Right kidney (tissue), 1 donor: ENCODE results near the gene FIBCD1.

Source experiments
- DNase-seq: peaks from one replicate; pipeline ENCODE4 v3.0.0-alpha.2; 2016

FIBCD1 gene

DNA sequence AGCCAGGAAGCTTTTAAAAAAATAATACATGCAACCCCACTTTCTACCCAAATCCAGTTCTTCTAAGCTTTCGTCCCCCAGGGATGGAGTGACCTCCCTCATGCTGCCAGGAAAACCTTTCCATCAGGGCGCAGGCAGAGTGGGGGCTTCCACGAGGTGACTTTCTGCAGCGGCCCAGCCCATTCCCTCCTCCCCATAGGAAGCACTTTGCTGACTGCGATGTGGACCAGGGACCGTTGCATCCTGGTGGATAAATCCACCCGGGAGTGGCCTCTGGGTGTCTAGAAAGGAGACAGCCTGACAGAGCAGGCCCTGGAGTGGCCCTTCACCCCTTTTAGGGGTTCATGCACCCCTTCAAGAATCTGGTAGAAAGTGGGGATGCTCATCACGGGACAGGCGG lies 44.0 kb downstream of the FIBCD1 start:
- DNase-seq: no peak

DNA sequence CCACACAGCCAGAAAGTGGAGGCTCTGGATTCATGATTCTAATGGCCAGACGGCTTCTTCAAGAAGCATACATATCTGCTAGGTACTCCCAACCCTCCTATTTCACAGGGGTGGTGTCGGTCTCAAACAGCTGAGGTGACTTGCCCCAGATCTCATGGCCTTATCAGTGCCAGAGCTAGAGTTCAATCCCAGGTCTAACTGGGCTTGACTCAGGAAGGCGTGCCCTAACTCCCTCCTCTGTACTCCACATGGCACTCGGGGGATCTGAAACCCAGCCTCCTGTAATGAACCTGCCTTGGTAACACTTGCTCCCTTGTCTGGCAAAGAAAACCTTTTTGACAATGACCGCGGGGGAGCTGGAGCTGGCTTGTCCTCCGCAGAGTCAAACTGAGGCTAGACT lies 44.5 kb downstream of the FIBCD1 start:
- DNase-seq: no peak

DNA sequence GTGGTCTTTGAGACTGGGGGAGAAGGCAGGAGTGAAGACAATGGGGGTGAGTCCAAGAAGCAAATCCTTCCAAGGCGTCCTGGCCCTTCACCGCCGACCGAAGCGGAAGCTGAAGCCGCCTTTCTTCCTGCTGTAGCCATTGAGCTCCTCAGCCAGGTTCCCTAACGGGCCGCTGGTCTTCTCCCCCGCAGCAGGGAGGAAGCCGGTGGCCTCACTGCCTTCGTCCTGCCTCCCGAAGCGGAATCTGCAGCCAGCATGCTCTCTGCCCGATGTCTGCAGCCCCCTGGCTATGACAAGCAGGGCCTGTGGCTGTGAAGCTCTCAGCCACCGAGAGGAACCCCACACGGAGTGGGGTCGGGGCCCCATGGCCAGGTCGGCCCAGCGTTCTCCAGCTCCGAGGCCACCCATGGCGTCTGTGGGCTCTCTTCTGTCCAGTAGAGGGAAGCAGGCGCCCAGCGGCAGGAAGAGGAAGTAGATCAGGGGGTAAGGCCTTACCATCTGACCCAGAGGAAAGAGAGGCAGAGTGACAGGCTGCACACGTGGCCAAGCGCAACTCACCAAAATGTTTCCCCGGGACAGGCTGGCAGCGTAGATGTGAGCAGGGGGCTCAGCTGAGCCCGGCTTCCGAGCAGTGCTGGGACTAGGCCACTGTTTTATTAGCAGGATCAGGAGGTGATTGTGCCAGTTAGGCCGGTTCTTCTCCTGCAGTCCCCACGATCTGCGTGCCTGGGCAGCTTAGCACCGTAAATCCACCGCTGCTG lies 45.5 kb downstream of the FIBCD1 start:
- no peak for DNase-seq

DNA sequence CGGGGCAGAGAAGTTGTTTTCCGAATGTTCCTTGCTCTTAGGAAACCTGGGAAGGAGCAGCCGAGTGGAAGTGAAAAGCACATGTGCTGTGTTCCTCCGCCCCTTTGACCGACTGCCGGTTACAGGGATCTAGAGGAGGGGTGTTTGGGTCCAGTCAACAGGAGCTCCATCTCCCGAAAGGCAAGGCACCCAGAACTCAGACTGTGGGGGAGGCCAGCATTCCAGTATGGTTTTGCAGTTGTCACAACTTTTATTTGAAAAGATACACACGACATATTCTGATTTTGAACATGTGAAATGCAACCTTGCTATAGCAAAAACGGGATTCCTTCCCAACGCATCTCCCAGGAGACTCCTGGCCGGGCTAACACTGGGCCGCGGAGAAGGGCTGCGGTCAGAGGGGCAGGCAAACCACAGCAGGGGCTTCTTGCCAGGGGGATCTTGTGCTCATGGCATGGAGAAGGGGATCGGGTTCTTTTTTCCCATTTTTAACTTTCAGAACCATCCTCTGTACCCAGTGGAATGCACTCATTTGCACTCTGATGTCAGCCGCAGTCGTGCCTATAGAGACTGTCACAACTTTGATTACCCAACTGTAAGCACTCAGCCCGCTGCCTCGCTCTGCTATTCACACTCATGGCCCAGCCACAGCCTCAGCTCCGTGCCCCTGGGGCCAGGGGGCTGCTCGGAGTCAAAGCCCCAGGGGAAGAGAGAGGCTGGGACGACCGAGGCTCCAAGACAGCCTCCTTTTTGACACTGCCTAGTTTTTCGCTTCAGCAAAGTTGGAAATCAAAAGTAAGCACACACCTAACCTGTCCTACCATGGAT lies 46.4 kb downstream of the FIBCD1 start:
- DNase-seq: no peak

DNA sequence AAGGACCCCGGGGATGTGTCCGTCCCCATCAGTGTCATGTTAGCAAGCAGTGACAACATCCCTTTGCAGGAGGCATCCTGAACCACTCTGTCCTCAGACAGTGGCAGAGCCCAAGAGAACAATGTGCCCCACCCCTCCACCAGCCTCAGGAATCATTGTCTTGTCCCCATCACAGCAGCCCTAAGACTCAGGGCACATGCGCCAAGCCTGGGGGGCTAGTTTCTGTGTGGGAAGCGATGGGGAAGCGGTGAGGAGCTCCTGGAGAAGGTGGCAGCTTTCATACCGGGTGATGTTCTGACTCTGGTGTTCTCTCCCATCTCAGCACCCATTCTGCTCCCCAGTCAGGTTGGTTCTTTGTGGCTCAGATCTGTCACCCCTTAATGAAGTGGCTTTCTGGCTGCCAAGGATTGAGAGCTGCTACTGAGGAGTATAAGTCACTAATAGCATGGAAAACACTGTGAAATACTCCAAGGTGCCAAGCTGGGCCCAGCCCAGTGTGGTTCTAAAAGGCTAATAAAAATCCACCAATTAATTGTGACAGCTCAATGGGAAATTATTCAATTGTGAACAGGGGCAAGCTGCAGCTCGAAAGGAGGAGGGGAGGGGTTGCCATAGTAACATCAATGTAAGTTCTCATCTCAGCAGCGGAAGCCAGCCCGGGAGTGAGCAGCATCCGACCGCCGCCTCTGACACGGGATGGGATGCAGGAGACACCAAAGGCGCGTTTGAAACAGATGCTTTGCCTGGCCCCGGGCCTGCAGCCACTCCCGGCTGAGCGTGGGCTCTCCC lies 47.2 kb downstream of the FIBCD1 start:
- no peak for DNase-seq

DNA sequence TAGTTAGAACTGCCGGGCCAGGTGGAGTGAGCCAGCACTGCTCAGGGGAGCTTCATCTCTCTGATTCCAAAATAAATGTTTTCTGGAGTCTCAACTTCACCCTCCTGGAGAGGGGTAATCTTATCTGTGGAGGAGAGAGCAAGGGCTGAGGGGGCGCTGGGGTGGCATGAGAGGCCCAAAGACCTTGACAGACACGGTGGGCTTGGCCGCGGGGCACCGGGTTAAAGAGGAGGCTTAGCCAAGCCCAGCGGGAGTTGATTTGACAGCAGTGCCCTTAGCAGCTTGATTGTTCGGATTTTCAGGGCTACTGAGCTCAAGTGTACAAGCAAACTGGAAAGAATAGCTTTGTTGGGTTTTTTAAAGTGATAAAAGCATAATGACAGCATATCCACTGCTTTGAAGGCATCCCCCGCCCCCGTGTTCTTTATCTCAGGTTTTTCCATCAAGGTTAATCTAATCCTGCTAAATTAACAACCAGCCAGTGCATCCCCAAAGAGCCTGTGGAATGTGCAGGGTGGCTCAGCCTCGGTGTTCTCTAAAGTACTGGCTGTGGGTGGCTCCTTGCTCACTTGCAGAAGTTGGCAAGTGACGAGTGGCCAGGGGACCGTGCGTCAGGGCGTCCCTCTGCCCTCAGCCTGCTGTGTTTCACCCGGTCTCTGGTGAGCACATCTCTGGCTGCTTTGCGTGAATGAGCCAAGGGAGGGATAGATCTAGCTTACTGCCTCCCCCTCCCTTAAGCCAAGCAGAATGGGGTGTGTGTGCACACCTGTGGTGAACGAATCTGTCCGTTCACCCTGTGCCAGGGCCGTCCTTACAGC lies 48.0 kb downstream of the FIBCD1 start:
- DNase-seq: no peak

DNA sequence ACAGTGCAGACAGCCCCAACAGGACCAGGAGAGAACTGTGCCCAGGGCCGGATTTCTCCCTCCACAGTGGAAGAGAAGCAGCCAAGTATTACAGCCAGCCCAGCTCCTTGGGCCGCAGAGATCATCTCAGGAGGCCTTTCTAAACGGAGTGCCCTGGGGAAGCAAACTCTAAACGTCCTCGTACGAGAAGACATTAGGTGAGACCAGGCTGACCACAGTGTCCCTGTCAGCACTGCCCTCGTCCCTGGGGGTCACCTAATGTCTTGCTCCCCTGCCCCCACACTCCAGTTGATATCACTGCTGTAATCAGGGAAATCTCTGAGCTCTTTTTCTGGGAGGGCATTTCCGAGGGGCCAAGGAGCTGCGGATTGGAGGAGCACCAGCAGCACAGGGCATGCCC lies 48.9 kb downstream of the FIBCD1 start:
- DNase-seq: no peak

DNA sequence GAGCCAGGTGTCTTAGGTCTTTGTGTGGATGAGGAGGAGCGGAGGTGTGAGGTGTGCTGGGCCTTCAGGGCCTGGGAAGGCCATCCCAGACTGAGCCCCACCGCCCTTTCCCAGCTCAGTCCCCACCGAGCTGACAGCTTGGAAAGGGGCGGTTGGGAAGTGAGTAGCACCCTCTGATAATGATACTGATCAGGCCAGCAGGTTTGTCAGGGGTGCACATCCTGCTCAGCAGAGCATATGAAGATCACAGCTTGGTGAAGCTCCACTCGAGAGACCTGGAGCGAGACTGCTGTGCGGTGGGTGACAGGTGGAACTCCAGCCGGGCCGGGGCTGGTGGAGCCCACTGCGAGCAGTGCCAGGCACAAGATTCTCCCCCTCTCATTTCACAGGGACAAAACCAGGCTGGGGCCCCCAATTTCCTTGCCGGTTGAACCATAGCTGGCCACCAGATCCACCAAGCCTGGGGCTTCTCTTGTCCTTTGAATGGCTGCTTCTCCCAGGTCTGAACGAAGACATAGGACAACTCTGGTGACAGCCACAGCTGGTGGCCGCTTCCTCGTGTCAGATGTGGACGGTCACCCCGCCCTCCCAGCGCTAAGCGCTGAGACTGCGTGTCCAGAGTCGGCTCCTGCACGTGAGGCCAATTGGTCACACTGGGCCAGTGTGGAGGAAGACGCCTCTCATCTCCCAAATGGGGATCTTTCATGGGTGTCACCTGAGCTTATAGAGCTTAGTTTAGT lies 50.7 kb downstream of the FIBCD1 start:
- no peak for DNase-seq

DNA sequence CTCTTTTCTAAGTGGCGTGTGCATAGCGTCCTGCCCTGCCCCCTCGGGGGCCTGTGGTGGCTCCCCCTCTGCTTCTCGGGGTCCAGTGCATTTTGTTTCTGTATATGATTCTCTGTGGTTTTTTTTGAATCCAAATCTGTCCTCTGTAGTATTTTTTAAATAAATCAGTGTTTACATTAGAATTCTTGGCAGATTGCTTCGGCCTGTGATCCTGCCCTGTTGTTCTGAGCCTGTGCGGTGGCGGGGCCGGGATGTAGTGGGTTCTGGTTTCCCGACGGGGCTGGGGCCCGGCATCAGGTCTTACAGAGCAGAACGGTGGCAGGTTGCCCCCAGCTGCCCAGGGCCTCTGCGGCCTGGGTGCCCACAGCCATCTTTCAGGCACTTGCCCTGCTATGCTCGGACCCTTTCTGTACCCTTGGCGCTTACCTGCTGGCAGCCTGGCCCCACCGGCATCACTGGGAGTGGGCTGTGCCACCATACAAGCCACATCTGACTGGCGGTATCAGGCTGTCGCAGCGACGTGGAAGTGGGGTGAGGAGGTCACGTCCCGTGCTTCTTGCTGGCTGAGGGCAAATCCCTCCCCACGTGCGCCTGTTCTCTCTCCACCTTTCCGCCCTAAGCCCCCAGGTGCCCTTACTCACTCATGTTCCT lies 51.4 kb downstream of the FIBCD1 start:
- no peak for DNase-seq

DNA sequence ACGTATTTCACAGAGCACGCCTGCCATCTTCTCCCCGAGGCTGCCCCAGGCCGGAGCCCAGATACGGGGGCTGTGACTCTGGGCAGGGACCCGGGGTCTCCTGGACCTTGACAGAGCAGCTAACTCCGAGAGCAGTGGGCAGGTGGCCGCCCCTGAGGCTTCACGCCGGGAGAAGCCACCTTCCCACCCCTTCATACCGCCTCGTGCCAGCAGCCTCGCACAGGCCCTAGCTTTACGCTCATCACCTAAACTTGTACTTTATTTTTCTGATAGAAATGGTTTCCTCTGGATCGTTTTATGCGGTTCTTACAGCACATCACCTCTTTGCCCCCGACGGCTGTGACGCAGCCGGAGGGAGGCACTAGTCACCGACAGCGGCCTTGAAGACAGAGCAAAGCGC lies 52.1 kb downstream of the FIBCD1 start:
- no peak for DNase-seq

DNA sequence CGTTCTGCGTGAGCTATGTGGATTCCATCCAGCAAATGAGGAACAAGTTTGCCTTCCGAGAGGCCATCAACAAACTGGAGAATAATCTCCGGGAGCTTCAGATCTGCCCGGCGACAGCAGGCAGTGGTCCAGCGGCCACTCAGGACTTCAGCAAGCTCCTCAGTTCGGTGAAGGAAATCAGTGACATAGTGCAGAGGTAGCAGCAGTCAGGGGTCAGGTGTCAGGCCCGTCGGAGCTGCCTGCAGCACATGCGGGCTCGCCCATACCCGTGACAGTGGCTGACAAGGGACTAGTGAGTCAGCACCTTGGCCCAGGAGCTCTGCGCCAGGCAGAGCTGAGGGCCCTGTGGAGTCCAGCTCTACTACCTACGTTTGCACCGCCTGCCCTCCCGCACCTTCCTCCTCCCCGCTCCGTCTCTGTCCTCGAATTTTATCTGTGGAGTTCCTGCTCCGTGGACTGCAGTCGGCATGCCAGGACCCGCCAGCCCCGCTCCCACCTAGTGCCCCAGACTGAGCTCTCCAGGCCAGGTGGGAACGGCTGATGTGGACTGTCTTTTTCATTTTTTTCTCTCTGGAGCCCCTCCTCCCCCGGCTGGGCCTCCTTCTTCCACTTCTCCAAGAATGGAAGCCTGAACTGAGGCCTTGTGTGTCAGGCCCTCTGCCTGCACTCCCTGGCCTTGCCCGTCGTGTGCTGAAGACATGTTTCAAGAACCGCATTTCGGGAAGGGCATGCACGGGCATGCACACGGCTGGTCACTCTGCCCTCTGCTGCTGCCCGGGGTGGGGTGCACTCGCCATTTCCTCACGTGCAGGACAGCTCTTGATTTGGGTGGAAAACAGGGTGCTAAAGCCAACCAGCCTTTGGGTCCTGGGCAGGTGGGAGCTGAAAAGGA lies 53.3 kb downstream of the FIBCD1 start:
- no peak for DNase-seq

DNA sequence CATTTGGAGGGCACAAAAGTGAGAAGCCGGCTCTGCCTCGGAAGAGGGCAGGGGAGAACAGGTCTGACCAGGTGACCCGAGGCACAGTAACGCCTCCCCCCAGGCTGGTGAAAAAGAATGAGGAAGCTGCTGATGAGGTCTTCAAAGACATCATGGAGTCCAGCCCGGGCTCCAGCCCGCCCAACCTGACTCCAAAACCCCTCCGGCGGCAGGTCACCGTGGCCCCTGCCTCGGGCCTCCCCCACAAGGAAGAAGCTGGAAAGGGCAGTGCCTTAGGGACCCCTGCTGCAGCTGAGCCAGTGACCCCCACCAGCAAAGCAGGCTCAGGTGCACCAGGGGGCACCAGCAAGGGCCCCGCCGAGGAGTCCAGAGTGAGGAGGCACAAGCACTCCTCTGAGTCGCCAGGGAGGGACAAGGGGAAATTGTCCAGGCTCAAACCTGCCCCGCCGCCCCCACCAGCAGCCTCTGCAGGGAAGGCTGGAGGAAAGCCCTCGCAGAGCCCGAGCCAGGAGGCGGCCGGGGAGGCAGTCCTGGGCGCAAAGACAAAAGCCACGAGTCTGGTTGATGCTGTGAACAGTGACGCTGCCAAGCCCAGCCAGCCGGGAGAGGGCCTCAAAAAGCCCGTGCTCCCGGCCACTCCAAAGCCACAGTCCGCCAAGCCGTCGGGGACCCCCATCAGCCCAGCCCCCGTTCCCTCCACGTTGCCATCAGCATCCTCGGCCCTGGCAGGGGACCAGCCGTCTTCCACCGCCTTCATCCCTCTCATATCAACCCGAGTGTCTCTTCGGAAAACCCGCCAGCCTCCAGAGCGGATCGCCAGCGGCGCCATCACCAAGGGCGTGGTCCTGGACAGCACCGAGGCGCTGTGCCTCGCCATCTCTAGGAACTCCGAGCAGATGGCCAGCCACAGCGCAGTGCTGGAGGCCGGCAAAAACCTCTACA lies 54.2 kb downstream of the FIBCD1 start:
- no peak for DNase-seq

DNA sequence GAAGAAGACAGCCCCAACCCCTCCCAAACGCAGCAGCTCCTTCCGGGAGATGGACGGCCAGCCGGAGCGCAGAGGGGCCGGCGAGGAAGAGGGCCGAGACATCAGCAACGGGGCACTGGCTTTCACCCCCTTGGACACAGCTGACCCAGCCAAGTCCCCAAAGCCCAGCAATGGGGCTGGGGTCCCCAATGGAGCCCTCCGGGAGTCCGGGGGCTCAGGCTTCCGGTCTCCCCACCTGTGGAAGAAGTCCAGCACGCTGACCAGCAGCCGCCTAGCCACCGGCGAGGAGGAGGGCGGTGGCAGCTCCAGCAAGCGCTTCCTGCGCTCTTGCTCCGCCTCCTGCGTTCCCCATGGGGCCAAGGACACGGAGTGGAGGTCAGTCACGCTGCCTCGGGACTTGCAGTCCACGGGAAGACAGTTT lies 54.9 kb downstream of the FIBCD1 start:
- no peak for DNase-seq

DNA sequence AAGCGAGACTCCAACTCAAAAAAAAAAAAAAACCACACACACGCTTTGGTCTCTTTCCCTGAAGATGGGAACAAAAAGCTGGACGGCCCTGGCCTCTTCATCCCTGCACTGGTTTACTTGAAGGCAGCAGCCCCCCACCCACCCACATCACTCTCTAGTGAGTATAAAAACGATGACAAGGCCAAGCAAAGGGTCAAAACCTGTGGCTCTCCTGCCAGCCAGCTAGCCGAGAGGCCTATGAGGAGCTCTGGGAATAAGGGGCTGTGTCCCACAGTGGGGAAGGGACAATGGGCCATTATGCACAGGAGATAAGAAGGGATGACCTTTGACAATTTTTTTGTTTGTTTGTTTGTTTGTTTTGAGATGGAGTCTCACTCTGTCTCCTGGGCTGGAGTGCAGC lies 55.6 kb downstream of the FIBCD1 start:
- no peak for DNase-seq

DNA sequence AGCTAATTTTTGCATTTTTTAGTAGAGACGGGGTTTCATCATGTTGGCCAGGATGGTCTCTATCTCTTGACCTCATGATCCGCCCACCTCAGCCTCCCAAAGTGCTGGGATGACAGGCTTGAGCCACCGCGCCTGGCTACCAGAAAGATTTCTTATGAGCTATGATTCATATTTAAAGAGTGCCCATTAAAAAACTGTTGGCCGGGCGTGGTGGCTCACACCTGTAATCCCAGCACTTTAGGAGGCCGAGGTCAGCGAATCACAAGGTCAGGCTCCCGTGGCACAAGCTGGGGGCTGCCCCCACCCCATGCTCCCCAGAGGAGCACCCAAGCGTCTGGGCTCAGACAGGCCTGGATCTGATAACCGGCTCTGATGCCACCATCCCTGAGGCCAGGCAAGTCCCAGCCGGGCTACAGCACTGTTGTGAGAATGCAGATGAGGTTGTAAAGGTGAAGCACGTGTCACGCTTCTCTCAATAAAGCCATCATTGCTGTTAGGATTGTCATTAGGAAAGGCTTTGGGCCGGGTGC lies 56.3 kb downstream of the FIBCD1 start:
- no peak for DNase-seq

DNA sequence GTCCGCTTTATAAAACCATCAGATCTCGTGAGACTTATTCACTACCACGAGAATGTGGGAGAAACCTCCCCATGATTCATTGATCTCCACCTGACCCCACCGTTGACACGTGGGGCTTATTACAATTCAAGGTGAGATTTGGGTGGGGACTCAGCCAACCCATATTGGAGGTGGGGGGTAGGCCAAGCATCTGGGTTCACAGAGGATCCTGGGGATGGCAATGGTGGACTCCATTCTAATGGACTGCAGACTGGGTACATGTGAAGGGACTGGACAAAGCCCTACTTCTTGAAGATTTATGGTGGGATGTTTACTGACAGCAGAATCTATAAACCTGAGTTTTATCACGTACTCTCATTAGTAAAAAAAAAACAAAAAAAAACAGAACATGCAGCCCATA lies 57.5 kb downstream of the FIBCD1 start:
- no peak for DNase-seq

DNA sequence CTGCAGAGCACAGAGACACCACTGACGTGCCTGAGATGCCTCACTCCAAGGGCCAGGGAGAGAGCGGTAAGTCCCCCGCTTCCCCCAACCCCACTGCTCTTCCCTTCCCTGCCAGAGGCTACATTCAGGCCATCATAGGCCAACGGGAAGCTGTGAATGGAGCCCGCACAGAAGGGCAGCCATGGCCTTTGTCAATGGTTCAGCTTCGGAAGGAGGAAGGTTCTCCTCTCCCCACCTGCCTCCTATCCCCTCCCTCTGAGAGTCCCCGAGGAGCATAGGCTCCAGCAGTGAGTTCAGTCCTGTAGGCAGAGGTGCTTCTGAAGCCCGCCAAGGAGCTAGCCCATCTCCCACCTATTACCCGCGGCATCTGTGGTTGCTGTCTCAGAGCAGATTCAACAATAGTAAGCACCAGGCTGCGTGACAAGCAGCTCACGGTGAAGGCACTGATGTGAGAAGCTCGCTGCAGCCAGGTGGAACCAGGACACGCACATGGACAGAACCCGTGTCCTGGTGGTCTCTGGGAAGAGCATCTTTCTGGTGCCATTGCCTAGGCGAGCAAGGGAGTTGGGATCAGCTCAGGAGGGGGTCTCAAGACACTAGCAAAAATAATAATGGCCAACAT lies 58.3 kb downstream of the FIBCD1 start:
- DNase-seq: no peak

DNA sequence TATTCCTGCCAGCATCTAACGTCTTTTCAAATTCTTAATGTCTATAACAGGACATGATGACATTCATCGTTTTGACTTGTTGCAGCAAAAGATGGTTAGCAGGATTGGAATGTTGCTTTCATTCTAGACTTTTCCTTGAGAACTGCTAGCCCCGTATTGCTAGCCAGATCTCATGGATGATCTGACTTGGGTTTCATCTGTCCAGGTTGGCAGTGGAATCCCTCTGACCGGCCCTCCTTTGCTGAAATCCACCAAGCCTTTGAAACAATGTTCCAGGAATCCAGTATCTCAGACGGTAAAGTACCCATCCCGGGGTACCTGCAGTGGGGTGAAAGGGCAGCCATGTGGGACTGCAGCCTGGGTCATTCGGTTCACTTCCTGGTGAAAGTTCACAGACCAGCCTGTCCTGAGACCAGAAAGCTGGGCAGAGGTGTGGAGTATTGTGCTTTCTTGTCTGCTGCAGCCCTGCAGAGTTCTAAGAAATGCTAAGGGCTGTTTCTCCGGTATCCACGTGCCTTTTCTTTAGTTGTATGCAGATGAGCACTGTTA lies 59.1 kb downstream of the FIBCD1 start:
- no peak for DNase-seq
